HepG2 (cell line): ENCODE measurements around the gene SPRYD3. TPM values are rescaled to one million over a fixed set of nuclear protein-coding genes. Genes with fewer than 3 reads are reported as not detected.

Experiments
- ATAC-seq: fragments of 200-7000 bp; cut with Tn5 transposase; 3 replicates; pipeline ENCODE4 v1.9.1; 2020; ENCODE audit warnings: mild to moderate bottlenecking, moderate library complexity
- BruUV-seq: library from RNA; stranded (reverse); fragments of 400-500 nt; replicated peaks from 2 replicates; lab custom pipeline; 2021; lab: Mats Ljungman, UMichigan
- CTCF ChIA-PET: fragments of 300-600 bp; formaldehyde crosslinking; extraction: SDS; loops from one replicate; lab custom pipeline; 2021; ENCODE audit warnings: low total read pairs, inconsistent platforms, low intra/inter-chr PET ratio; lab: Yijun Ruan, JAX
- POLR2A ChIA-PET: fragments of 350-600 bp; sonication (Branson Sonifier 250); formaldehyde crosslinking; loops from one replicate; lab custom pipeline; 2020; ENCODE audit warnings: antibody characterized with exemption, inconsistent platforms; lab: Yijun Ruan, JAX
- DNase-seq: peaks from one replicate; pipeline ENCODE4 v3.0.0-alpha.2; 2015; ENCODE audit warnings: low spot score
- FAIRE-seq: peaks from 3 replicates; lab custom pipeline; 2011; peaks lifted over from hg19 to GRCh38; lab: Jason Lieb, UNC
- H2AFZ ChIP-seq: one replicate; pipeline ENCODE4 v1.6.1; 2011; ENCODE audit warnings: low read length, inconsistent platforms
- H3K27ac ChIP-seq: fragments of 300-600 bp; 3 replicates; pipeline ENCODE4 v1.8.0; 2011; ENCODE audit warnings: mixed run types, mild to moderate bottlenecking, mixed read lengths, low read length, inconsistent platforms; ENCODE audit not compliant: insufficient read depth; ENCODE audit errors: extremely low read length
- H3K27me3 ChIP-seq, 2 experiments: fragments of 200-600 bp in 1 of 2; 2 replicates in 1 of 2; 3 replicates in 1 of 2; pipeline versions ENCODE4 v1.6.0 to v1.8.0; 2011; ENCODE audit warnings: low read length in 2 of 2, mild to moderate bottlenecking in 2 of 2, moderate library complexity in 2 of 2, inconsistent platforms in 1 of 2; ENCODE audit not compliant: insufficient read depth in 2 of 2, control insufficient read depth in 1 of 2
- H3K36me3 ChIP-seq, 2 experiments: fragments of 200-600 bp in 1 of 2; replicated peaks in 1 of 2; 2 replicates in 1 of 2; 3 replicates in 1 of 2; pipeline versions ENCODE4 v1.5.1 to v1.8.0; 2011; ENCODE audit warnings: low read length in 2 of 2, inconsistent platforms in 1 of 2; ENCODE audit not compliant: insufficient read depth in 2 of 2, control insufficient read depth in 1 of 2
- H3K4me1 ChIP-seq: 2 replicates; pipeline ENCODE4 v1.5.1; 2012; ENCODE audit warnings: low read length, inconsistent platforms; ENCODE audit not compliant: insufficient read depth
- H3K4me2 ChIP-seq: 2 replicates; pipeline ENCODE4 v1.6.0; 2011; ENCODE audit warnings: low read depth, low read length, inconsistent platforms
- H3K4me3 ChIP-seq, 3 experiments: fragments of 200-600 bp in 1 of 3; sonication (generic), shearing (Covaris generic) in 1 of 3; replicated peaks in 1 of 3; 2 replicates each; pipeline ENCODE4 v1.5.1; 2011 to 2016; ENCODE audit warnings: low read length in 3 of 3, inconsistent platforms in 2 of 3, low read depth in 2 of 3, mild to moderate bottlenecking in 2 of 3, control low read depth in 1 of 3, mixed read lengths in 1 of 3; ENCODE audit not compliant: insufficient read depth in 1 of 3
- H3K79me2 ChIP-seq: one replicate; pipeline ENCODE4 v1.6.1; 2011; ENCODE audit warnings: low read length, inconsistent platforms; ENCODE audit not compliant: insufficient read depth
- H3K9ac ChIP-seq: 2 replicates; pipeline ENCODE4 v1.6.0; 2011; ENCODE audit warnings: mild to moderate bottlenecking, low read depth, low read length, inconsistent platforms; ENCODE audit not compliant: insufficient read depth
- H3K9me3 ChIP-seq: 2 replicates; pipeline ENCODE4 v1.5.1; 2012; ENCODE audit warnings: mild to moderate bottlenecking, low read length
- H4K20me1 ChIP-seq: 2 replicates; pipeline ENCODE4 v1.6.0; 2011; ENCODE audit warnings: inconsistent platforms, mild to moderate bottlenecking, low read length, moderate library complexity; ENCODE audit not compliant: insufficient read depth
- AFF4 ChIP-seq: sonication (generic); formaldehyde crosslinking; IDR thresholded peaks from 2 replicates; pipeline ENCODE4 v1.4.0; 2020; ENCODE audit warnings: missing genetic modification reagents
- ARNT2 ChIP-seq: sonication (generic); formaldehyde crosslinking; IDR thresholded peaks from 2 replicates; pipeline ENCODE4 v1.8.0; 2022; ENCODE audit warnings: mild to moderate bottlenecking, low read depth, missing genetic modification reagents, moderate library complexity
- CSRNP2 ChIP-seq: sonication (generic); formaldehyde crosslinking; conservative IDR thresholded peaks from 2 replicates; pipeline ENCODE4 v1.8.0; 2022; ENCODE audit warnings: low read depth, missing genetic modification reagents
- DMAP1 ChIP-seq: IDR thresholded peaks from 2 replicates; pipeline ENCODE4 v1.6.1; 2016
- FOXC1 ChIP-seq: sonication (generic); formaldehyde crosslinking; IDR thresholded peaks from 2 replicates; pipeline ENCODE4 v1.8.0; 2022; ENCODE audit warnings: mild to moderate bottlenecking, missing genetic modification reagents, borderline replicate concordance
- HES4 ChIP-seq: sonication (generic); formaldehyde crosslinking; IDR thresholded peaks from 2 replicates; pipeline ENCODE4 v1.9.0; 2021; ENCODE audit warnings: mild to moderate bottlenecking, missing genetic modification reagents, borderline replicate concordance
- JARID2 ChIP-seq: sonication (generic); formaldehyde crosslinking; IDR thresholded peaks from 2 replicates; pipeline ENCODE4 v1.8.1; 2023; ENCODE audit warnings: missing genetic modification reagents, inconsistent platforms; ENCODE audit not compliant: insufficient replicate concordance
- MED8 ChIP-seq: sonication (generic); formaldehyde crosslinking; IDR thresholded peaks from 2 replicates; pipeline ENCODE4 v1.8.1; 2023; ENCODE audit warnings: mild to moderate bottlenecking, missing genetic modification reagents; ENCODE audit not compliant: insufficient replicate concordance
- MIXL1 ChIP-seq: IDR thresholded peaks from 2 replicates; pipeline ENCODE4 v1.6.1; 2016
- ONECUT2 ChIP-seq: sonication (generic); formaldehyde crosslinking; IDR thresholded peaks from 2 replicates; pipeline ENCODE4 v1.4.0; 2020; ENCODE audit warnings: missing genetic modification reagents
- RAD21 ChIP-seq: fragments of 450-650 bp; formaldehyde crosslinking; IDR thresholded peaks from 2 replicates; pipeline ENCODE4 v1.5.0; 2020; ENCODE audit warnings: mild to moderate bottlenecking
- RXRB ChIP-seq: IDR thresholded peaks from 2 replicates; pipeline ENCODE4 v1.6.1; 2016; ENCODE audit warnings: borderline replicate concordance, missing genetic modification reagents, missing compliant biosample characterization
- TBX3 ChIP-seq: fragments of 450-650 bp; IDR thresholded peaks from 2 replicates; pipeline ENCODE4 v1.6.1; 2017; ENCODE audit warnings: antibody characterized with exemption, mild to moderate bottlenecking, inconsistent platforms, borderline replicate concordance
- ZNF274 ChIP-seq: sonication (generic); formaldehyde crosslinking; IDR thresholded peaks from 2 replicates; pipeline ENCODE4 v1.5.1; 2020; ENCODE audit warnings: mild to moderate bottlenecking, missing genetic modification reagents
- ZNF501 ChIP-seq: sonication (generic); formaldehyde crosslinking; IDR thresholded peaks from 2 replicates; pipeline ENCODE4 v1.5.1; 2020; ENCODE audit warnings: mild to moderate bottlenecking, moderate library complexity, missing genetic modification reagents
- ZNF619 ChIP-seq: sonication (generic); formaldehyde crosslinking; IDR thresholded peaks from 2 replicates; pipeline ENCODE4 v1.4.0; 2020; ENCODE audit warnings: mild to moderate bottlenecking, missing genetic modification reagents
- ZNF784 ChIP-seq: sonication (generic); formaldehyde crosslinking; IDR thresholded peaks from 2 replicates; pipeline ENCODE4 v1.5.1; 2020; ENCODE audit warnings: missing genetic modification reagents, mild to moderate bottlenecking, borderline replicate concordance
- ZNF891 ChIP-seq: sonication (generic); formaldehyde crosslinking; IDR thresholded peaks from 2 replicates; pipeline ENCODE4 v1.5.0; 2020; ENCODE audit warnings: mild to moderate bottlenecking, missing genetic modification reagents
- ZSCAN21 ChIP-seq: sonication (generic); formaldehyde crosslinking; IDR thresholded peaks from 2 replicates; pipeline ENCODE4 v1.8.0; 2022; ENCODE audit warnings: mild to moderate bottlenecking, missing genetic modification reagents, moderate library complexity, borderline replicate concordance
- WGBS: methylation state at CpG from one replicate; pipeline ENCODE4 v1.1.6; 2017; ENCODE audit warnings: low lambda C conversion rate; 5-methylcytosine and 5-hydroxymethylcytosine counted together
- in situ Hi-C: cut with HindIII; loops from 2 replicates; pipeline ENCODE4 v1.10.0; 2017; ENCODE audit warnings: low pct_unique_long_range_greater_than_20kb; ENCODE audit not compliant: extremely low pct_ligation_motif_present
- intact Hi-C: fragments of 100-400 bp; cut with micrococcal nuclease; formaldehyde crosslinking; loops from one replicate; pipeline ENCODE4 v1.10.0; 2022; ENCODE audit not compliant: unreplicated experiment
- polyA plus RNA-seq, 8 experiments: library from polyadenylated mRNA; depleted of rRNA in 3 of 8; stranded (reverse) in 7 of 8; unstranded in 1 of 8; fragments of >200 nt; fragmentation: Illumina TruSeq in 4 of 8; extraction: Trizol in 4 of 8; gene quantifications; 2 replicates each; pipeline versions ENCODE4 v1.2.1 to v1.2.3, GENCODE V29; 2011 to 2016; ENCODE audit warnings: low read depth in 4 of 8, missing spikeins in 1 of 8, mixed read lengths in 1 of 8; ENCODE audit not compliant: insufficient read depth in 1 of 8
- total RNA-seq, 5 experiments: library from RNA; depleted of rRNA; stranded (reverse); fragments of >200 nt; fragmentation: Illumina TruSeq; extraction: Trizol; gene quantifications; 2 replicates each; pipeline ENCODE4 v1.2.3, GENCODE V29; 2016; ENCODE audit warnings: low read depth in 1 of 5

Gene SPRYD3
- total and polyA plus RNA-seq, 2 of the 13 experiments (the other 11 are each of a cell fraction or from before 2014, with no cell fraction given) = 9.0 to 9.2 TPM

- no peak for TF ChIP-seq CSRNP2 (CRISPR knock-in tag)
- TF ChIP-seq RXRB (CRISPR knock-in tag) = no peak
- no peak for TF ChIP-seq ZNF501
- TF ChIP-seq ZNF784 = no peak
- no peak for TF ChIP-seq FOXC1
- no peak for TF ChIP-seq DMAP1 (CRISPR knock-in tag)
- no peak for TF ChIP-seq MED8 (CRISPR knock-in tag)
- TF ChIP-seq ZNF891 (CRISPR knock-in tag) = no peak
- no peak for TF ChIP-seq JARID2 (CRISPR knock-in tag)
- no peak for TF ChIP-seq RAD21 (CRISPR knock-in tag)
- no peak for TF ChIP-seq ZNF274 (CRISPR knock-in tag)
These were observed 21.2 kb downstream of the SPRYD3 start (continued) for GRCh38 chr12:53057816-53058500.

GRCh38 chr12:53056901-53057300 lies 22.3 kb downstream of the SPRYD3 start:
- whole genome bisulfite sequencing = 97% methylated on average over 7 of the region's 7 CpGs
- FAIRE-seq (no peak), DNase-seq (no peak), ATAC-seq (no peak)
- Histone ChIP-seq H3K4me3 (no peak overlapping the region), H3K4me2 (no peak overlapping the region), H4K20me1 (no peaks in the 10 kb centered on the region), H2AFZ (no peak overlapping the region), H3K9me3 (no peaks in the 10 kb centered on the region), H3K4me1 (peaks cover 41% of the 10 kb centered on the region), H3K27me3 (no peaks in the 10 kb centered on the region), H3K9ac (no peak overlapping the region), H3K27ac (no peak overlapping the region), H3K79me2 (peaks cover 6% of the 10 kb centered on the region), H3K36me3 (0 out of 5 replicates have a peak, but pooled peaks cover 0 to 7% of the 10 kb centered on the region in 2 experiments)
- no TSS peak for BruUV-seq
- CTCF ChIA-PET = no interaction called here
- in situ Hi-C loops (no loop called here), intact Hi-C loops (no loop called here)
- POLR2A ChIA-PET = interaction anchor here (1.1 to 4.6 kb wide), 3 partner anchors 9 to 46 kb away, joined by 3 to 23 read pairs (median 4); partner anchors contain the start of gene SOAT2
- no peak for TF ChIP-seq ONECUT2 (CRISPR knock-in tag)
- TF ChIP-seq ZNF619 (CRISPR knock-in tag) = no peak
- TF ChIP-seq AFF4 (CRISPR knock-in tag) = no peak
- no peak for TF ChIP-seq TBX3
- no peak for TF ChIP-seq ZSCAN21
- no peak for TF ChIP-seq MIXL1
- no peak for TF ChIP-seq ARNT2 (CRISPR knock-in tag)
- TF ChIP-seq HES4 (CRISPR knock-in tag) = no peak
